SK-N-SH treated with all-trans-retinoic acid at 6 μM for 48 hours (cell line): ENCODE data around the gene TMEM135.
A peak's percentile ranks its signal among the peaks of the same experiment; 100 is the strongest.

Experiments used
- ATAC-seq: fragments of 200-7000 bp; cut with Tn5 transposase; 3 replicates; pipeline ENCODE4 v1.9.1; 2020; ENCODE audit warnings: mild to moderate bottlenecking, moderate library complexity
- ARNTL ChIP-seq: fragments of 450-650 bp; formaldehyde crosslinking; IDR thresholded peaks from 2 replicates; pipeline ENCODE4 v1.5.0; 2020; ENCODE audit warnings: low read depth, mild to moderate bottlenecking, moderate library complexity, borderline replicate concordance
- BACH2 ChIP-seq: fragments of 250-450 bp; sonication (Bioruptor Pico); IDR thresholded peaks from 2 replicates; pipeline ENCODE4 v1.9.0; 2021; ENCODE audit warnings: mild to moderate bottlenecking, borderline replicate concordance
- CSDC2 ChIP-seq: fragments of 250-450 bp; sonication (Bioruptor Pico); IDR thresholded peaks from 2 replicates; pipeline ENCODE4 v1.5.0; 2020; ENCODE audit warnings: mild to moderate bottlenecking, moderate library complexity
- ESRRG ChIP-seq: fragments of 250-450 bp; sonication (Bioruptor Pico); IDR thresholded peaks from 2 replicates; pipeline ENCODE4 v1.6.1; 2021; ENCODE audit warnings: mild to moderate bottlenecking
- GLIS3 ChIP-seq: fragments of 250-450 bp; sonication (Bioruptor Pico); IDR thresholded peaks from 2 replicates; pipeline ENCODE4 v1.5.0; 2020; ENCODE audit warnings: mild to moderate bottlenecking, moderate library complexity
- PPARA ChIP-seq: fragments of 250-450 bp; sonication (Bioruptor Pico); IDR thresholded peaks from 2 replicates; pipeline ENCODE4 v1.5.0; 2020; ENCODE audit warnings: mild to moderate bottlenecking, borderline replicate concordance
- RARB ChIP-seq: fragments of 250-450 bp; sonication (Bioruptor Pico); IDR thresholded peaks from 2 replicates; pipeline ENCODE4 v1.8.0; 2021; ENCODE audit warnings: mild to moderate bottlenecking, moderate library complexity
- SNAI2 ChIP-seq: fragments of 250-450 bp; sonication (Bioruptor Pico); IDR thresholded peaks from 2 replicates; pipeline ENCODE4 v1.5.0; 2020; ENCODE audit warnings: mild to moderate bottlenecking, moderate library complexity
- TCF4 ChIP-seq: fragments of 250-450 bp; sonication (Bioruptor Pico); IDR thresholded peaks from 2 replicates; pipeline ENCODE4 v1.8.0; 2021; ENCODE audit warnings: mild to moderate bottlenecking, moderate library complexity, borderline replicate concordance
- ZC3H10 ChIP-seq: fragments of 250-450 bp; sonication (Bioruptor Pico); IDR thresholded peaks from 2 replicates; pipeline ENCODE4 v1.5.1; 2021; ENCODE audit warnings: mild to moderate bottlenecking, moderate library complexity
- ZFP3 ChIP-seq: fragments of 250-450 bp; sonication (Bioruptor Pico); IDR thresholded peaks from 2 replicates; pipeline ENCODE4 v1.5.0; 2020; ENCODE audit warnings: mild to moderate bottlenecking, moderate library complexity
- ZFP30 ChIP-seq: fragments of 450-650 bp; formaldehyde crosslinking; IDR thresholded peaks from 2 replicates; pipeline ENCODE4 v1.5.0; 2022; ENCODE audit warnings: mild to moderate bottlenecking, moderate library complexity
- ZNF565 ChIP-seq: fragments of 450-650 bp; formaldehyde crosslinking; conservative IDR thresholded peaks from 2 replicates; pipeline ENCODE4 v1.5.0; 2020; ENCODE audit warnings: low read depth, mild to moderate bottlenecking, moderate library complexity
- ZNF70 ChIP-seq: fragments of 450-650 bp; formaldehyde crosslinking; IDR thresholded peaks from 2 replicates; pipeline ENCODE4 v1.5.0; 2020; ENCODE audit warnings: mild to moderate bottlenecking, moderate library complexity
- ZNF8 ChIP-seq: fragments of 450-650 bp; formaldehyde crosslinking; IDR thresholded peaks from 2 replicates; pipeline ENCODE4 v1.5.0; 2020; ENCODE audit warnings: mild to moderate bottlenecking, moderate library complexity
- TF ChIP-seq, protein P1 (sequence below): fragments of 250-450 bp; sonication (Bioruptor Pico); IDR thresholded peaks from 2 replicates; pipeline ENCODE4 v1.5.1; 2021; ENCODE audit warnings: mild to moderate bottlenecking, moderate library complexity
- TF ChIP-seq, protein P2 (sequence below): fragments of 250-450 bp; sonication (Bioruptor Pico); IDR thresholded peaks from 2 replicates; pipeline ENCODE4 v1.5.0; 2020; ENCODE audit warnings: mild to moderate bottlenecking, moderate library complexity
- TF ChIP-seq, protein P3 (sequence below): fragments of 250-450 bp; sonication (Bioruptor Pico); IDR thresholded peaks from 2 replicates; pipeline ENCODE4 v1.8.0; 2021; ENCODE audit warnings: low read depth, mild to moderate bottlenecking, moderate library complexity, borderline replicate concordance
- TF ChIP-seq, protein P4 (sequence below): fragments of 250-450 bp; sonication (Bioruptor Pico); IDR thresholded peaks from 2 replicates; pipeline ENCODE4 v1.5.1; 2020; ENCODE audit warnings: low read depth, mild to moderate bottlenecking, moderate library complexity

Gene TMEM135

DNA sequence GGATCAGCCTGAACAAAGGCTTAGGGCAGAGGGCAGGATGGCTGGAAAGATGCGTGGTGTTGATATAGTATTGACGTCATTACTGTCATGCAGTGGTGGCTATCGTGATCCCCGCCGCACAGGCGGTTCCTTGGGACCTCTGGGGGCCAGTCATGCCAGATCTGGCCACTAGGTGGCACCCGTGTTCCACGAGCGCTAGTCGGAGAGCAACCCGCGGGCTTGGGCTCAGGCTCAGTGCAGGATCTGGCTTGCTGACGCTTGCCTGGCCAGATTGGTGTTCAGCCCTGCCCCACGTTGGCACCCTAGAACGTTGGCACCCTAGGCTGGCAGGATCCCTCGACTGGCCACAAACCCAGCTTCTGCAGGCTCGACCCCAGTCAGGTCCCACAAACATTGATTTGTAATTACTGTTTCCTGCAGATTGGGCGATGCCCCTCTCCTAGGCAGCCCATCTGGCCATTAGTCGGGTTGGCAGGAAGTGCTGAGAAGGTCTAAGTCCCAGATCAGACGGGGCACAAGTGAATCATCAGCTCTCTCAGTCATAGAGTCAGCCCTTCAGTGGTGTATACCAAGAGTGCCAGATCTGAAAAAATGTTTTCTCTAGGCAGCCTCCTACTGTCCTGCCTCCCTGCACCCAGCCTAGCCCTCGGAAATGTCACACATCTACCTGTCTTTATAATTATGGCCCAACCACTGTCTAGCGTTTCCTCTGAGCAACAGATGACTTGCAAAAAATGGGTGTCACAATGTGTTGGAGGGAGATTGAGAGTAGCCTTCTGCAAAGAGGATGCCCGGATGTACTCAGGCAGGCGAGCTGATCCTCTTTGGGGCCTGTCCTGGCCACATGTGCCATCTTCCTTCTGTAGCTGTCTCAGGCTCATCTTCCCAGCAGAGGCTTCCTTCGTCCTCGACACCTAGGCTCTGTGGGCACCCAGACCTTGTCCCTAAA is 315.3 kb downstream of the TMEM135 start:
- peak; percentile 99 for ATAC-seq
- TF ChIP-seq ARNTL (CRISPR knock-in tag) = no peak
- TF ChIP-seq, all 23 proteins: peak for 0

DNA sequence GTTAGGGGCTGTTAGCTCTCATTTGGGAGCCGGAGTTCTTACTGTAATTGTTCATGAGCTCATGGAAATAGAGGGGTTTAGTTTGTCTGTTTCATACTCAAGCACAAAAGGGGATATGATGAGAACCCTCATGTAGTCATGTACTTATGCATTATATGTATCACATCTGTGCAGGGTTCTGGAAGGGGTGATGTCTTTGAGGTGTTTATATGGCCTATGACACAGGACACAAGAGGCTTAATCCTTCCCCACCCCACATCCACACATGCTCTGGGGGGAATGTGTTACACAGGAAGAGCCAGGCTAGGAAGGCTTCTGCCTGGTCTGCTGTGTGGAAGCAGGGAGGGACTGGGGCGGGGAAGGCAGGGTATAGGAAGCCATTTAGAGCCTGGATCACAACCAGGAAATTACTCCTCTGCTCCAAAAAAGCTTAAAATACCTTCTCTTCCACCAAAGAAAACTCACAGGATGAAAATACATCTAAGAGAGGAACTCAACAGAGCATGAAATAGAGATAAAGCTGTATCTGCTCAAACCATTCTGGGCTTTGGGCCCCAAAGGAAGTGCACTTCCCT is 316.1 kb downstream of the TMEM135 start:
- no peak for ATAC-seq
- TF ChIP-seq ZNF8 (CRISPR knock-in tag) (no peak), ESRRG (CRISPR knock-in tag) (no peak), BACH2 (CRISPR knock-in tag) (no peak)
- TF ChIP-seq, protein P1, sequence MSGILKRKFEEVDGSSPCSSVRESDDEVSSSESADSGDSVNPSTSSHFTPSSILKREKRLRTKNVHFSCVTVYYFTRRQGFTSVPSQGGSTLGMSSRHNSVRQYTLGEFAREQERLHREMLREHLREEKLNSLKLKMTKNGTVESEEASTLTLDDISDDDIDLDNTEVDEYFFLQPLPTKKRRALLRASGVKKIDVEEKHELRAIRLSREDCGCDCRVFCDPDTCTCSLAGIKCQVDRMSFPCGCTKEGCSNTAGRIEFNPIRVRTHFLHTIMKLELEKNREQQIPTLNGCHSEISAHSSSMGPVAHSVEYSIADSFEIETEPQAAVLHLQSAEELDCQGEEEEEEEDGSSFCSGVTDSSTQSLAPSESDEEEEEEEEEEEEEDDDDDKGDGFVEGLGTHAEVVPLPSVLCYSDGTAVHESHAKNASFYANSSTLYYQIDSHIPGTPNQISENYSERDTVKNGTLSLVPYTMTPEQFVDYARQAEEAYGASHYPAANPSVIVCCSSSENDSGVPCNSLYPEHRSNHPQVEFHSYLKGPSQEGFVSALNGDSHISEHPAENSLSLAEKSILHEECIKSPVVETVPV (CRISPR knock-in tag) = no peak

DNA sequence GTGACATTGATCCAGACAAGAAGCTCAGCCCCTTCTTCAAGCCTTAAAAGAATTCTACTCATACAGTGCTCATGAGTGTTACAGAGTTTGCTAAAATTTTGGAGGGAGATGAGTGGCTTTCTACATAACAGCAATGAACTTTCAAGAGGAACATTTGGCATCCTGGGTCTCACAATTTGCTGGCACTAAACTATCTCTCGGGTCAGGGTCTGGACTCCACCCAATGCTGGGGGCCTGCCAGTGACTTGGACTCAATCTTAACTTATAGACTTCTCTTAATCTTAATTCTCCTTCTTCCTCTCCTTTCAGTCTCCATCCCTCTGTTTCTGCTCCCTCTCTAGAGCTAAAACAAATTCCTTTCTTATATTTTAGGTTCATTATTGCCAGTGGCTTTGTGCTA is 317.9 kb downstream of the TMEM135 start:
- TF ChIP-seq BACH2 (CRISPR knock-in tag) (no peak), RARB (no peak), TCF4 (no peak), ZFP30 (CRISPR knock-in tag) (no peak), CSDC2 (CRISPR knock-in tag) (no peak), SNAI2 (CRISPR knock-in tag) (no peak), ZNF8 (CRISPR knock-in tag) (no peak)
- TF ChIP-seq, protein P2, sequence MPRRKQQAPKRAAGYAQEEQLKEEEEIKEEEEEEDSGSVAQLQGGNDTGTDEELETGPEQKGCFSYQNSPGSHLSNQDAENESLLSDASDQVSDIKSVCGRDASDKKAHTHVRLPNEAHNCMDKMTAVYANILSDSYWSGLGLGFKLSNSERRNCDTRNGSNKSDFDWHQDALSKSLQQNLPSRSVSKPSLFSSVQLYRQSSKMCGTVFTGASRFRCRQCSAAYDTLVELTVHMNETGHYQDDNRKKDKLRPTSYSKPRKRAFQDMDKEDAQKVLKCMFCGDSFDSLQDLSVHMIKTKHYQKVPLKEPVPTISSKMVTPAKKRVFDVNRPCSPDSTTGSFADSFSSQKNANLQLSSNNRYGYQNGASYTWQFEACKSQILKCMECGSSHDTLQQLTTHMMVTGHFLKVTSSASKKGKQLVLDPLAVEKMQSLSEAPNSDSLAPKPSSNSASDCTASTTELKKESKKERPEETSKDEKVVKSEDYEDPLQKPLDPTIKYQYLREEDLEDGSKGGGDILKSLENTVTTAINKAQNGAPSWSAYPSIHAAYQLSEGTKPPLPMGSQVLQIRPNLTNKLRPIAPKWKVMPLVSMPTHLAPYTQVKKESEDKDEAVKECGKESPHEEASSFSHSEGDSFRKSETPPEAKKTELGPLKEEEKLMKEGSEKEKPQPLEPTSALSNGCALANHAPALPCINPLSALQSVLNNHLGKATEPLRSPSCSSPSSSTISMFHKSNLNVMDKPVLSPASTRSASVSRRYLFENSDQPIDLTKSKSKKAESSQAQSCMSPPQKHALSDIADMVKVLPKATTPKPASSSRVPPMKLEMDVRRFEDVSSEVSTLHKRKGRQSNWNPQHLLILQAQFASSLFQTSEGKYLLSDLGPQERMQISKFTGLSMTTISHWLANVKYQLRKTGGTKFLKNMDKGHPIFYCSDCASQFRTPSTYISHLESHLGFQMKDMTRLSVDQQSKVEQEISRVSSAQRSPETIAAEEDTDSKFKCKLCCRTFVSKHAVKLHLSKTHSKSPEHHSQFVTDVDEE = no peak
- TF ChIP-seq, protein P3, sequence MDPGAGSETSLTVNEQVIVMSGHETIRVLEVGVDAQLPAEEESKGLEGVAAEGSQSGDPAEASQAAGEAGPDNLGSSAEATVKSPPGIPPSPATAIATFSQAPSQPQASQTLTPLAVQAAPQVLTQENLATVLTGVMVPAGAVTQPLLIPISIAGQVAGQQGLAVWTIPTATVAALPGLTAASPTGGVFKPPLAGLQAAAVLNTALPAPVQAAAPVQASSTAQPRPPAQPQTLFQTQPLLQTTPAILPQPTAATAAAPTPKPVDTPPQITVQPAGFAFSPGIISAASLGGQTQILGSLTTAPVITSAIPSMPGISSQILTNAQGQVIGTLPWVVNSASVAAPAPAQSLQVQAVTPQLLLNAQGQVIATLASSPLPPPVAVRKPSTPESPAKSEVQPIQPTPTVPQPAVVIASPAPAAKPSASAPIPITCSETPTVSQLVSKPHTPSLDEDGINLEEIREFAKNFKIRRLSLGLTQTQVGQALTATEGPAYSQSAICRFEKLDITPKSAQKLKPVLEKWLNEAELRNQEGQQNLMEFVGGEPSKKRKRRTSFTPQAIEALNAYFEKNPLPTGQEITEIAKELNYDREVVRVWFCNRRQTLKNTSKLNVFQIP (CRISPR knock-in tag) = no peak
- TF ChIP-seq, protein P4, sequence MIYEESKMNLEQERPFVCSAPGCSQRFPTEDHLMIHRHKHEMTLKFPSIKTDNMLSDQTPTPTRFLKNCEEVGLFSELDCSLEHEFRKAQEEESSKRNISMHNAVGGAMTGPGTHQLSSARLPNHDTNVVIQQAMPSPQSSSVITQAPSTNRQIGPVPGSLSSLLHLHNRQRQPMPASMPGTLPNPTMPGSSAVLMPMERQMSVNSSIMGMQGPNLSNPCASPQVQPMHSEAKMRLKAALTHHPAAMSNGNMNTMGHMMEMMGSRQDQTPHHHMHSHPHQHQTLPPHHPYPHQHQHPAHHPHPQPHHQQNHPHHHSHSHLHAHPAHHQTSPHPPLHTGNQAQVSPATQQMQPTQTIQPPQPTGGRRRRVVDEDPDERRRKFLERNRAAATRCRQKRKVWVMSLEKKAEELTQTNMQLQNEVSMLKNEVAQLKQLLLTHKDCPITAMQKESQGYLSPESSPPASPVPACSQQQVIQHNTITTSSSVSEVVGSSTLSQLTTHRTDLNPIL (CRISPR knock-in tag) = no peak
- ATAC-seq = no peak

DNA sequence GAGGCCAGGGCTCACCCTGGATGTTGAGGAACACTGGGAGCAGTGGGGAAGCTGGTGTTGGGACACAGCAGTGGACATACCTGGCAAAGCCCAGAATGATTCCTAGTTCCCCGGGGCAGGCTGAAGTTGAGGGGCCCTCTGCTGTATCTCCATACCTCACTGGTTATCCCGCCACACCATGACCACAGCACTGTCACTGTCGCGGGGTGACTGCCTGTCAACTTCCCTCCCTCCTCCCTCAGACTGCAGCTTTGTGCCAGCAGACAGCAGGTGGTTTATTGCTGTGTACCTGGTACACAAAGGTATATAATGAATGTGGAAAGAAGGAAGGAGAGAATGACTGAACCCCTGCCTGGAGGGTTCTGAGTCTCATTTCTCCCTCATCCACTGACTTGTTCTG is 318.7 kb downstream of the TMEM135 start:
- ATAC-seq = no peak
- no peak for TF ChIP-seq CSDC2 (CRISPR knock-in tag)
- no peak for TF ChIP-seq ESRRG (CRISPR knock-in tag)
- TF ChIP-seq ZNF70 (CRISPR knock-in tag) = no peak
- TF ChIP-seq TCF4 = no peak
- TF ChIP-seq ZFP30 (CRISPR knock-in tag) = no peak
- TF ChIP-seq, all 23 proteins: peak for 0

DNA sequence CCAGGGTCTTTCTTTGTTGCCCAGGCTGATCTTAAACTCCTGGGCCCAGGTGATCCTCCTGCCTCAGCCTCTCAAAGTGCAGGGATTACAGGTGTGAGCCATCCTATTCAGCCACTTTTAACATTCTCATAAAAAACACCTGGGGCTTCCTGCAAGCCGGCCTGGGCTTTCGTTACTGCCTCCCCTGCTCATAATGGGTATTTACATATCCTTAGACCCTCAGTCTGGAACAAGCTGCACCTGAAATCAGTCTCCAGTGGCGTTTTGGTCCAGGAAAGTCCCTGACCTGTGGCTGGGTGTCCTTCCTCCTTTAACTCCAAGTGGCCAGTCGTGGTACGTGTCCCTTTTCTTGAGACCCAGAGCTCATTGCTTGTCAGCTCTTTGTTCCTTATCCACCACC is 320.7 kb downstream of the TMEM135 start:
- TF ChIP-seq ZNF8 (CRISPR knock-in tag) (no peak), ZNF565 (no peak), GLIS3 (CRISPR knock-in tag) (no peak), CSDC2 (CRISPR knock-in tag) (no peak), ZC3H10 (CRISPR knock-in tag) (no peak), ESRRG (CRISPR knock-in tag) (no peak), PPARA (CRISPR knock-in tag) (no peak), BACH2 (CRISPR knock-in tag) (no peak), ZFP3 (CRISPR knock-in tag) (no peak), ZNF70 (CRISPR knock-in tag) (no peak), SNAI2 (CRISPR knock-in tag) (no peak)
- TF ChIP-seq, protein P1 (CRISPR knock-in tag) = no peak
- TF ChIP-seq, protein P3 (CRISPR knock-in tag) = no peak

More for the DNA sequence above, 320.7 kb downstream of the TMEM135 start:
- ATAC-seq = no peak
